ENCODE measurements around the gene DNAAF6.
"Not testable (repeated sequence)": the region's sequence is repeated elsewhere in the genome, so short reads cannot be mapped to it uniquely, and the experiment has no call there.

The DNAAF6 gene

DNA sequence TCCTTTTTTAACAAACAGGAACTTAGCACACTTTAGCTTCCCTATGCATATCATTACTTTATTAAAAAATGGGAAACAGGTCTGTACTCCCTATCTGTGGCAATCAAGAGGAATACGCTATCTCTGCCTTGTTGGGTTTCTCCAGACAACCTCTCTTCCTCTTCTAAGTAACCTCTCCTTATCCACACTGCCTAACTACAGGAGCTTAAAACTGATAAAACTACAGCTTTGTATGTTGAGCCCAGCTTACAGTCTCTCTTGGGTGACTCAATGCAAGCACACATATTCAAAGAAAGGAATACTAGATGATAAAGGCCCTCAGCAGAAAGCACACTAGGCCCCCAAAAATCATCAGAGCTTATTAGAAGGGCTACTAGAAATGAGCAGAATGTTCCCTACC, 9.1 kb upstream of the DNAAF6 start:
- TF ChIP-seq, protein P1, sequence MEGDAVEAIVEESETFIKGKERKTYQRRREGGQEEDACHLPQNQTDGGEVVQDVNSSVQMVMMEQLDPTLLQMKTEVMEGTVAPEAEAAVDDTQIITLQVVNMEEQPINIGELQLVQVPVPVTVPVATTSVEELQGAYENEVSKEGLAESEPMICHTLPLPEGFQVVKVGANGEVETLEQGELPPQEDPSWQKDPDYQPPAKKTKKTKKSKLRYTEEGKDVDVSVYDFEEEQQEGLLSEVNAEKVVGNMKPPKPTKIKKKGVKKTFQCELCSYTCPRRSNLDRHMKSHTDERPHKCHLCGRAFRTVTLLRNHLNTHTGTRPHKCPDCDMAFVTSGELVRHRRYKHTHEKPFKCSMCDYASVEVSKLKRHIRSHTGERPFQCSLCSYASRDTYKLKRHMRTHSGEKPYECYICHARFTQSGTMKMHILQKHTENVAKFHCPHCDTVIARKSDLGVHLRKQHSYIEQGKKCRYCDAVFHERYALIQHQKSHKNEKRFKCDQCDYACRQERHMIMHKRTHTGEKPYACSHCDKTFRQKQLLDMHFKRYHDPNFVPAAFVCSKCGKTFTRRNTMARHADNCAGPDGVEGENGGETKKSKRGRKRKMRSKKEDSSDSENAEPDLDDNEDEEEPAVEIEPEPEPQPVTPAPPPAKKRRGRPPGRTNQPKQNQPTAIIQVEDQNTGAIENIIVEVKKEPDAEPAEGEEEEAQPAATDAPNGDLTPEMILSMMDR (conservative IDR thresholded peaks at IDR 0.05; ENCODE audit: control insufficient read depth, insufficient read depth, low read depth, low read length), result no peak
- no peak for DNase-seq (ENCODE audit: low read depth)
- no peak overlapping the region for H3K4me3 ChIP-seq (ENCODE audit: control insufficient read depth, low read depth, low read length)

DNA sequence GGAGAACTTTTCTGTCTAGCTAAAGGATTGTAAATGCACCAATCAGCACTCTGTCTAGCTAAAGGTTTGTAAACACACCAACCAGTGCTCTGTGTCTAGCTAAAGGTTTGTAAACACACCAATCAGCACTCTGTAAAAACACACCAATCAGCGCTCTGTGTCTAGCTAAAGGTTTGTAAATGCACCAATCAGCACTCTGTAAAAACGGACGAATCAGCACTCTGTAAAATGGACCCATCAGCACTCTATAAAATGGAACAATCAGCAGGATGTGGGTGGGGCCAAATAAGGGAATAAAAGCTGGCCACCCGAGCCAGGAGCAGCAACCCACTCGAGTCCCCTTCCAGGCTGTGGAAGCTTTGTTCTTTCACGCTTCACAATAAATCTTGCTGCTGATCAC, 8.3 kb upstream of the DNAAF6 start:
- DNase-seq (ENCODE audit: low read depth); H3K4me3 ChIP-seq (ENCODE audit: control insufficient read depth, low read depth, low read length): not testable (repeated sequence)

DNA sequence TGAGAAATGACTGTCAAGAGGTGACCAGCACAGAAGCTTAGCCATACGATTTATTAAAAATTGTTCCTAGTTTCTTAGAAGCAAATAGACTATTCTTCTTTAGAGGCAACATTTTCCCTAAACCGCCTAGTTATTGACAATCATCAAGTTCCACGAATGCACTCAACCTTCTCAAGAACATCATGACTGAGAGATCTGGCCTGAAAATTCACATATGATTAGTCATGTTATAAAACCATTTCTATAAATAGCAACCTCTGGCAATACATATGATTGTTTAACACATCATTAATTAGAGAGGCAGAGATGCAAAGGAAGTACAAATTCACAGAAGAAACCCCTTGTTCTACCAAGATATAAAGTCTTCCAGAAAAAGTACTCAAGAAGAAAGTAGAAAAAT, 6.9 kb upstream of the DNAAF6 start:
- H3K4me3 ChIP-seq (ENCODE audit: control insufficient read depth, low read depth, low read length), result no peak overlapping the region
- DNase-seq (ENCODE audit: low read depth), result no peak
- TF ChIP-seq, protein P1 (conservative IDR thresholded peaks at IDR 0.05; ENCODE audit: control insufficient read depth, insufficient read depth, low read depth, low read length), result no peak

DNA sequence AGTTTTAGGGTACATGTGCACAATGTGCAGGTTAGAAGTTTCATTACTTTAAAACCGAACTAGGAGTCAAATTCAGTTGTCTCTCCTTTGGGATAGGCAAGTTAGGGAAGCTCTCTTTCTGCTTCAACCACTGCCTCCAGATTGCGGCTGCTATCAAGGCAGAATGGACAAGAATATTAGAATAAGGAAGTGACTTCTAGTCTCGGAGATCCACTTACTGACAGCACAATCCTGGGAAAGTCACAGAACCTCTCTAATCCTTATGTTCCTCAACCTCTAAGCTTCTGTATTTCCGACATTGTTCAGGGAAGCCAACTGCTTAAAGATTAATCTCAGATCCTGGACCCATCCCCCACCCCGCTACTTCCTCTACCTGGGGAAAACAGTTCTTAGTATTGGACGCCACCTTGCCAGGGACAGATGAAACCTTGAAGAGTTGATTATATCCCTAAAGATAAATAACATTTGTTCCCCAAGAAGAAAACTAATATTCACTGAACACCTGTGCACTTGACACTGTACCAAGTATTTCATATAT, 2.3 kb upstream of the DNAAF6 start:
- TF ChIP-seq, protein P1 (conservative IDR thresholded peaks at IDR 0.05; ENCODE audit: control insufficient read depth, insufficient read depth, low read depth, low read length), result no peak
- H3K4me3 ChIP-seq (ENCODE audit: control insufficient read depth, low read depth, low read length), result no peak overlapping the region
- DNase-seq (ENCODE audit: low read depth), result no peak

DNA sequence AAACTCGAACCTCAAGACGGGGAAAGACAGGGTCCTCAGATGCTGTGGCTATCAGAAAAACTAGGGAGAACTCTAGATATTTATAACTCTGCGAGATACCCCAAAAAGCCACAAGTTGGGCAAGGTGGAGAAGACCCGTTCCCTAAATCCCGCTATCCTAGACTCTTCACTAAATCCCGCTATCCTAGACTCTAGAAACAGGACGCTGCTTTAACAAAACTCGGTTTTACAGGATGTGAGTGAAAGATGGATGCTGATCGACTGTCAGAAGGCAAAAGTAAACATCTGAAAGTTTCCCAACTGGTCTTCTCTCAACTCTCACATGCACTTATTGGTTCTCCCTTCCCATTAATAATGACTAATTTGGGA, 270 bp downstream of the DNAAF6 start:
- TF ChIP-seq, protein P1 (conservative IDR thresholded peaks at IDR 0.05; ENCODE audit: control insufficient read depth, insufficient read depth, low read depth, low read length), result no peak
- no peak overlapping the region for H3K4me3 ChIP-seq (ENCODE audit: control insufficient read depth, low read depth, low read length)
- DNase-seq (ENCODE audit: low read depth), result no peak

DNA sequence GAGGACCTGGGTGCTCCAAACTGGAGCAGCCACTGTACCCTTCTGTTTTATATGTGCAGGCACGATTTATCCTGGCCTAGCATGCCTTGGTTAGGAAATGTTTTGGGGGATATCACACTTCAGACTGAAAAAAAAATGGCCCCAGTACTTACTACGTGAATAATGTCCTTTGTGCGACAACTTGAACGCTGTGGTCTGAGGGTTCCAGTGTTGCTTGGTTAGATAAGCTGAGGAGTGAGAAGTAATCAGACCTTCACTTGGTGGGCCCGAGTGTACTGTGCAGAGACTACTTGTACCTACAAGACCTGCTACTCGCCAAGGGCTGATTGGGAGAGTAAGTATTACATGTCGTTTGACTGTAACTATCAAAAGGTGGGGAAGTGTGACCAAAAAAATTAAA, 678 bp downstream of the DNAAF6 start:
- TF ChIP-seq, protein P1 (conservative IDR thresholded peaks at IDR 0.05; ENCODE audit: control insufficient read depth, insufficient read depth, low read depth, low read length), result no peak
- no peak overlapping the region for H3K4me3 ChIP-seq (ENCODE audit: control insufficient read depth, low read depth, low read length)
- DNase-seq (ENCODE audit: low read depth), result no peak

DNA sequence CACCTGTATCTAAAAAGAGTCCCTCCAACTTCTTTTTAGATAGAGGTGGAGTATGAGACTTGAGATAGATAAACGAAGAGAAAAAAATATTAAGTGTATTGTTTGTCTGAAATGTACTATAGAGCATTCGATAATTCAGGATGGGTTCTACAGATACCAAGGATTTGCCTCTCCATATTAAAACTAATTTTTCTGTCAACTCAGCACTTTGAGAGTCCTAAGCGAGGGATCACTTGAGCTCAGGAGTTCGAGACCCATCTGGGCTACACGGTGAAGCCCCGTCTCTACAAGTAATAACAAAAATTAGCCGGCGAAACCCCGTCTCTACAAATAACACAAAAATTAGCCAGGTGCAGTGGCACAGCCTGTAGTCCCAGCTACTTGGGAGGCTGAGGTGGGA, 1.5 kb downstream of the DNAAF6 start:
- H3K4me3 ChIP-seq (ENCODE audit: control insufficient read depth, low read depth, low read length), result no peak overlapping the region
- DNase-seq (ENCODE audit: low read depth), result no peak
- TF ChIP-seq, protein P1 (conservative IDR thresholded peaks at IDR 0.05; ENCODE audit: control insufficient read depth, insufficient read depth, low read depth, low read length), result no peak

Data from fibroblast of mammary gland (primary cell).